HG03045 (cell line): Measurements from ENCODE around the gene TMEM161B.
A peak's percentile ranks its signal among the peaks of the same experiment; 100 is the strongest.
"Not testable (repeated sequence)": the region's sequence is repeated elsewhere in the genome, so short reads cannot be mapped to it uniquely, and the experiment has no call there.

Experiments used
- ATAC-seq: cut with Tn5 transposase; IDR thresholded peaks from one replicate; pipeline ENCODE4 v1.9.1; 2021; ENCODE audit warnings: mild to moderate bottlenecking, moderate library complexity; ENCODE audit not compliant: unreplicated experiment

Gene TMEM161B

GRCh38 chr5:88268385-88269184 lies at the start of gene TMEM161B:
Gene TMEM161B (minus strand): TSS chr5:88268845. CDS start chr5:88268723, 122 bp downstream.
- ATAC-seq, result peak; percentile 100

- ATAC-seq, result no peak
These were observed 35.7 kb upstream of the TMEM161B start for GRCh38 chr5:88304356-88304755.

- ATAC-seq, result no peak
These were observed 29.8 kb upstream of the TMEM161B start for GRCh38 chr5:88298425-88298824.

GRCh38 chr5:88290801-88291200 lies 22.2 kb upstream of the TMEM161B start:
- ATAC-seq, result no peak

GRCh38 chr5:88288528-88289197 lies 20.0 kb upstream of the TMEM161B start:
- no peak for ATAC-seq

- no peak for ATAC-seq
These were observed 19.3 kb upstream of the TMEM161B start for GRCh38 chr5:88287846-88288527.

GRCh38 chr5:88287302-88287701 lies 18.7 kb upstream of the TMEM161B start:
- no peak for ATAC-seq

- ATAC-seq, result no peak
These were observed 15.0 kb upstream of the TMEM161B start for GRCh38 chr5:88283690-88284089.

GRCh38 chr5:88281322-88281721 lies 12.7 kb upstream of the TMEM161B start:
- no peak for ATAC-seq

GRCh38 chr5:88279584-88279983 lies 10.9 kb upstream of the TMEM161B start:
- ATAC-seq, result no peak

- ATAC-seq, result no peak
These were observed 7.7 kb upstream of the TMEM161B start for GRCh38 chr5:88276378-88276777.

GRCh38 chr5:88275581-88275980 lies 6.9 kb upstream of the TMEM161B start:
- no peak for ATAC-seq

GRCh38 chr5:88269222-88269771 lies 652 bp upstream of the TMEM161B start:
- peak; percentile 12 for ATAC-seq

GRCh38 chr5:88264565-88264964 lies 4.1 kb downstream of the TMEM161B start:
- ATAC-seq, result not testable (repeated sequence)

GRCh38 chr5:88263349-88263748 lies 5.3 kb downstream of the TMEM161B start:
- ATAC-seq, result no peak

- no peak for ATAC-seq
These were observed 6.5 kb downstream of the TMEM161B start for GRCh38 chr5:88262116-88262515.

- no peak for ATAC-seq
These were observed 10.0 kb downstream of the TMEM161B start for GRCh38 chr5:88258636-88259035.

- ATAC-seq, result no peak
These were observed 11.8 kb downstream of the TMEM161B start for GRCh38 chr5:88256872-88257271.

GRCh38 chr5:88256037-88256436 lies 12.6 kb downstream of the TMEM161B start:
- ATAC-seq, result no peak

GRCh38 chr5:88254320-88254719 lies 14.3 kb downstream of the TMEM161B start:
- no peak for ATAC-seq

- peak; percentile 68 for ATAC-seq
These were observed 17.5 kb downstream of the TMEM161B start for GRCh38 chr5:88251048-88251711.
